ENCODE measurements around the gene SLC6A5. TPM values are rescaled to one million over a fixed set of nuclear protein-coding genes. Genes with fewer than 3 reads are reported as not detected.

Gene SLC6A5
- total and polyA plus RNA-seq, 4 donors = not detected

- no peaks in the 10 kb centered on the region for H3K9me3 ChIP-seq (ENCODE audit: control insufficient read depth, low read length)
- WGBS, 2 donors = 92% methylated on average over 2 of the region's 2 CpGs
- intact Hi-C loops (cut with DNase I) = loop anchor here in 1 of 2 donors (10.0 kb wide), 2 partner anchors 1494 to 1664 kb away; no protein-coding TSS in a partner anchor
- H3K4me1 ChIP-seq (ENCODE audit: control insufficient read depth in 1 of 2, insufficient read depth in 2 of 2, low read length in 2 of 2) = no peaks in the 10 kb centered on the region
- no peaks in the 10 kb centered on the region for H3K36me3 ChIP-seq (ENCODE audit: control insufficient read depth in 1 of 2, insufficient read depth in 2 of 2, low read length in 1 of 2)
- no peak overlapping the region for H3K27ac ChIP-seq (ENCODE audit: low read depth in 1 of 2, low read length in 2 of 2)
- no peak overlapping the region for H3K4me3 ChIP-seq (ENCODE audit: low read length in 2 of 2)
- ATAC-seq (ENCODE audit: low FRiP score) (no peak), DNase-seq (no peak)
- peaks cover 0 to 3% of the 10 kb centered on the region in 2 donors for H3K27me3 ChIP-seq (ENCODE audit: control insufficient read depth in 1 of 2, insufficient read depth in 2 of 2, low read length in 1 of 2)
Measured at GRCh38 chr11:20640401-20640800, 41.0 kb downstream of the SLC6A5 start.

- intact Hi-C loops (cut with DNase I) = loop anchor here in 1 of 2 donors (10.0 kb wide), 2 partner anchors 1490 to 1660 kb away; no protein-coding TSS in a partner anchor
- Histone ChIP-seq H3K9me3 (ENCODE audit: control insufficient read depth, low read length) (no peaks in the 10 kb centered on the region), H3K36me3 (ENCODE audit: control insufficient read depth in 1 of 2, insufficient read depth in 2 of 2, low read length in 1 of 2) (no peaks in the 10 kb centered on the region), H3K4me1 (ENCODE audit: control insufficient read depth in 1 of 2, insufficient read depth in 2 of 2, low read length in 2 of 2) (no peaks in the 10 kb centered on the region), H3K4me3 (ENCODE audit: low read length in 2 of 2) (no peak overlapping the region), H3K27me3 (ENCODE audit: control insufficient read depth in 1 of 2, insufficient read depth in 2 of 2, low read length in 1 of 2) (no peaks in the 10 kb centered on the region), H3K27ac (ENCODE audit: low read depth in 1 of 2, low read length in 2 of 2) (no peak overlapping the region)
- no peak for DNase-seq
- 67 to 68% methylated on average over 4 of the region's 4 CpGs for WGBS, 2 donors
- no peak for ATAC-seq (ENCODE audit: low FRiP score)
Measured at GRCh38 chr11:20644360-20644759, 45.0 kb downstream of the SLC6A5 start.

GRCh38 chr11:20647976-20648565 lies 48.7 kb downstream of the SLC6A5 start:
- Histone ChIP-seq H3K9me3 (ENCODE audit: control insufficient read depth, low read length) (no peaks in the 10 kb centered on the region), H3K27ac (ENCODE audit: low read depth in 1 of 2, low read length in 2 of 2) (no peak overlapping the region), H3K36me3 (ENCODE audit: control insufficient read depth in 1 of 2, insufficient read depth in 2 of 2, low read length in 1 of 2) (no peaks in the 10 kb centered on the region), H3K4me3 (ENCODE audit: low read length in 2 of 2) (no peak overlapping the region), H3K27me3 (ENCODE audit: control insufficient read depth in 1 of 2, insufficient read depth in 2 of 2, low read length in 1 of 2) (no peaks in the 10 kb centered on the region), H3K4me1 (ENCODE audit: control insufficient read depth in 1 of 2, insufficient read depth in 2 of 2, low read length in 2 of 2) (no peaks in the 10 kb centered on the region)
- 35 to 36% methylated on average over 4 of the region's 4 CpGs for WGBS, 2 donors
- ATAC-seq (ENCODE audit: low FRiP score) = peak; percentile 75
- no peak for DNase-seq
- intact Hi-C loops (cut with DNase I) = loop anchor here (5.0 to 10.0 kb wide), 3 partner anchors 864 to 1657 kb away; no protein-coding TSS in a partner anchor

GRCh38 chr11:20652150-20652806 lies 52.9 kb downstream of the SLC6A5 start:
- no peaks in the 10 kb centered on the region for H3K36me3 ChIP-seq (ENCODE audit: control insufficient read depth in 1 of 2, insufficient read depth in 2 of 2, low read length in 1 of 2)
- H3K4me1 ChIP-seq (ENCODE audit: control insufficient read depth in 1 of 2, insufficient read depth in 2 of 2, low read length in 2 of 2) = no peaks in the 10 kb centered on the region
- DNase-seq (no peak), ATAC-seq (ENCODE audit: low FRiP score) (no peak)
- no peak overlapping the region for H3K27ac ChIP-seq (ENCODE audit: low read depth in 1 of 2, low read length in 2 of 2)
- no peak overlapping the region for H3K4me3 ChIP-seq (ENCODE audit: low read length in 2 of 2)
- WGBS, 2 donors = 56 to 68% methylated on average over 13 of the region's 13 CpGs
- no peaks in the 10 kb centered on the region for H3K9me3 ChIP-seq (ENCODE audit: control insufficient read depth, low read length)
- intact Hi-C loops (cut with DNase I) = loop anchor here in 1 of 2 donors (10.0 kb wide), 1 partner anchor 1653 kb away; no protein-coding TSS in a partner anchor
- no peaks in the 10 kb centered on the region for H3K27me3 ChIP-seq (ENCODE audit: control insufficient read depth in 1 of 2, insufficient read depth in 2 of 2, low read length in 1 of 2)

- ATAC-seq (ENCODE audit: low FRiP score) (no peak), DNase-seq (no peak)
- H3K4me3 ChIP-seq (ENCODE audit: low read length in 2 of 2) = no peak overlapping the region
- no peak overlapping the region for H3K27ac ChIP-seq (ENCODE audit: low read depth in 1 of 2, low read length in 2 of 2)
- no peaks in the 10 kb centered on the region for H3K27me3 ChIP-seq (ENCODE audit: control insufficient read depth in 1 of 2, insufficient read depth in 2 of 2, low read length in 1 of 2)
- intact Hi-C loops (cut with DNase I) = loop anchor here in 1 of 2 donors (10.0 kb wide), 1 partner anchor 1651 kb away; no protein-coding TSS in a partner anchor
- WGBS, 2 donors = 23 to 46% methylated on average over 3 of the region's 3 CpGs
- H3K36me3 ChIP-seq (ENCODE audit: control insufficient read depth in 1 of 2, insufficient read depth in 2 of 2, low read length in 1 of 2) = no peaks in the 10 kb centered on the region
- H3K4me1 ChIP-seq (ENCODE audit: control insufficient read depth in 1 of 2, insufficient read depth in 2 of 2, low read length in 2 of 2) = no peaks in the 10 kb centered on the region
- H3K9me3 ChIP-seq (ENCODE audit: control insufficient read depth, low read length) = no peaks in the 10 kb centered on the region
Measured at GRCh38 chr11:20654038-20654437, 54.6 kb downstream of the SLC6A5 start.

GRCh38 chr11:20656901-20657300 lies 57.5 kb downstream of the SLC6A5 start:
- Histone ChIP-seq H3K4me3 (ENCODE audit: low read length in 2 of 2) (no peak overlapping the region), H3K4me1 (ENCODE audit: control insufficient read depth in 1 of 2, insufficient read depth in 2 of 2, low read length in 2 of 2) (no peaks in the 10 kb centered on the region), H3K36me3 (ENCODE audit: control insufficient read depth in 1 of 2, insufficient read depth in 2 of 2, low read length in 1 of 2) (no peaks in the 10 kb centered on the region), H3K27me3 (ENCODE audit: control insufficient read depth in 1 of 2, insufficient read depth in 2 of 2, low read length in 1 of 2) (no peaks in the 10 kb centered on the region), H3K9me3 (ENCODE audit: control insufficient read depth, low read length) (no peaks in the 10 kb centered on the region), H3K27ac (ENCODE audit: low read depth in 1 of 2, low read length in 2 of 2) (no peak overlapping the region)
- no peak for DNase-seq
- intact Hi-C loops (cut with DNase I) = loop anchor here in 1 of 2 donors (10.0 kb wide), 1 partner anchor 1648 kb away; no protein-coding TSS in a partner anchor
- no peak for ATAC-seq (ENCODE audit: low FRiP score)
- 73 to 81% methylated on average over 4 of the region's 4 CpGs for WGBS, 2 donors

- no peak overlapping the region for H3K4me3 ChIP-seq (ENCODE audit: low read length in 2 of 2)
- no peak overlapping the region for H3K27ac ChIP-seq (ENCODE audit: low read depth in 1 of 2, low read length in 2 of 2)
- H3K9me3 ChIP-seq (ENCODE audit: control insufficient read depth, low read length) = peaks cover 2% of the 10 kb centered on the region
- no peaks in the 10 kb centered on the region for H3K36me3 ChIP-seq (ENCODE audit: control insufficient read depth in 1 of 2, insufficient read depth in 2 of 2, low read length in 1 of 2)
- no peaks in the 10 kb centered on the region for H3K27me3 ChIP-seq (ENCODE audit: control insufficient read depth in 1 of 2, insufficient read depth in 2 of 2, low read length in 1 of 2)
- ATAC-seq (ENCODE audit: low FRiP score) = no peak
- H3K4me1 ChIP-seq (ENCODE audit: control insufficient read depth in 1 of 2, insufficient read depth in 2 of 2, low read length in 2 of 2) = no peaks in the 10 kb centered on the region
- WGBS, 2 donors = 25 to 37% methylated on average over 1 of the region's 1 CpG
- intact Hi-C loops (cut with DNase I) = loop anchor here in 1 of 2 donors (10.0 kb wide), 1 partner anchor 1647 kb away; no protein-coding TSS in a partner anchor
- DNase-seq = no peak
Measured at GRCh38 chr11:20658135-20658534, 58.7 kb downstream of the SLC6A5 start.

- H3K27me3 ChIP-seq (ENCODE audit: control insufficient read depth in 1 of 2, insufficient read depth in 2 of 2, low read length in 1 of 2) = peaks cover 0 to 2% of the 10 kb centered on the region in 2 donors
- WGBS, 2 donors = 52 to 66% methylated on average over 3 of the region's 3 CpGs
- peaks cover 2% of the 10 kb centered on the region for H3K9me3 ChIP-seq (ENCODE audit: control insufficient read depth, low read length)
- no peaks in the 10 kb centered on the region for H3K4me1 ChIP-seq (ENCODE audit: control insufficient read depth in 1 of 2, insufficient read depth in 2 of 2, low read length in 2 of 2)
- no peaks in the 10 kb centered on the region for H3K36me3 ChIP-seq (ENCODE audit: control insufficient read depth in 1 of 2, insufficient read depth in 2 of 2, low read length in 1 of 2)
- no peak for DNase-seq
- no peak overlapping the region for H3K27ac ChIP-seq (ENCODE audit: low read depth in 1 of 2, low read length in 2 of 2)
- intact Hi-C loops (cut with DNase I) = no loop called here
- ATAC-seq (ENCODE audit: low FRiP score) = no peak
- no peak overlapping the region for H3K4me3 ChIP-seq (ENCODE audit: low read length in 2 of 2)
Measured at GRCh38 chr11:20661445-20661844, 62.0 kb downstream of the SLC6A5 start.

- DNase-seq (no peak), ATAC-seq (ENCODE audit: low FRiP score) (no peak)
- 79 to 84% methylated on average over 3 of the region's 3 CpGs for WGBS, 2 donors
- Histone ChIP-seq H3K4me3 (ENCODE audit: low read length in 2 of 2) (no peak overlapping the region), H3K36me3 (ENCODE audit: control insufficient read depth in 1 of 2, insufficient read depth in 2 of 2, low read length in 1 of 2) (no peaks in the 10 kb centered on the region), H3K27me3 (ENCODE audit: control insufficient read depth in 1 of 2, insufficient read depth in 2 of 2, low read length in 1 of 2) (peaks cover 0 to 2% of the 10 kb centered on the region in 2 donors), H3K4me1 (ENCODE audit: control insufficient read depth in 1 of 2, insufficient read depth in 2 of 2, low read length in 2 of 2) (no peaks in the 10 kb centered on the region), H3K9me3 (ENCODE audit: control insufficient read depth, low read length) (peaks cover 2% of the 10 kb centered on the region), H3K27ac (ENCODE audit: low read depth in 1 of 2, low read length in 2 of 2) (no peak overlapping the region)
- intact Hi-C loops (cut with DNase I) = no loop called here
Measured at GRCh38 chr11:20661850-20662249, 62.4 kb downstream of the SLC6A5 start.
